ENCODE data around the gene ZMIZ1. TPM values are rescaled to one million over a fixed set of nuclear protein-coding genes. Genes with fewer than 3 reads are reported as not detected.

Gene ZMIZ1
- total and polyA plus RNA-seq, 4 donors: 18.3 to 80.2 (median 42.6) TPM

- TF ChIP-seq, protein P1, sequence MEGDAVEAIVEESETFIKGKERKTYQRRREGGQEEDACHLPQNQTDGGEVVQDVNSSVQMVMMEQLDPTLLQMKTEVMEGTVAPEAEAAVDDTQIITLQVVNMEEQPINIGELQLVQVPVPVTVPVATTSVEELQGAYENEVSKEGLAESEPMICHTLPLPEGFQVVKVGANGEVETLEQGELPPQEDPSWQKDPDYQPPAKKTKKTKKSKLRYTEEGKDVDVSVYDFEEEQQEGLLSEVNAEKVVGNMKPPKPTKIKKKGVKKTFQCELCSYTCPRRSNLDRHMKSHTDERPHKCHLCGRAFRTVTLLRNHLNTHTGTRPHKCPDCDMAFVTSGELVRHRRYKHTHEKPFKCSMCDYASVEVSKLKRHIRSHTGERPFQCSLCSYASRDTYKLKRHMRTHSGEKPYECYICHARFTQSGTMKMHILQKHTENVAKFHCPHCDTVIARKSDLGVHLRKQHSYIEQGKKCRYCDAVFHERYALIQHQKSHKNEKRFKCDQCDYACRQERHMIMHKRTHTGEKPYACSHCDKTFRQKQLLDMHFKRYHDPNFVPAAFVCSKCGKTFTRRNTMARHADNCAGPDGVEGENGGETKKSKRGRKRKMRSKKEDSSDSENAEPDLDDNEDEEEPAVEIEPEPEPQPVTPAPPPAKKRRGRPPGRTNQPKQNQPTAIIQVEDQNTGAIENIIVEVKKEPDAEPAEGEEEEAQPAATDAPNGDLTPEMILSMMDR (IDR thresholded peaks at IDR 0.05; ENCODE audit: control extremely low read depth, extremely low read depth): no peak
- H3K4me3 ChIP-seq: no peak overlapping the region
- no peaks in the 10 kb centered on the region for H3K36me3 ChIP-seq (ENCODE audit: control insufficient read depth in 4 of 4, insufficient read depth in 4 of 4, low read length in 4 of 4)
- 52 to 78% methylated on average over 14 of the region's 14 CpGs for WGBS, 2 donors
- H3K9me3 ChIP-seq (ENCODE audit: control insufficient read depth in 4 of 4, insufficient read depth in 3 of 4, low read length in 3 of 4): no peaks in the 10 kb centered on the region
- H3K9ac ChIP-seq (ENCODE audit: insufficient read depth in 1 of 2, low read length in 2 of 2): no peak overlapping the region
- ATAC-seq (ENCODE audit: insufficient read depth, low FRiP score) (no peak), DNase-seq (no peak)
- peak overlapping the region; percentile 77 to 84 for H3K27ac ChIP-seq (ENCODE audit: low read depth in 1 of 2, low read length in 1 of 2)
- H3K4me1 ChIP-seq (ENCODE audit: control insufficient read depth in 5 of 5, insufficient read depth in 5 of 5, low read length in 5 of 5): peaks cover 11 to 54% (median 29%) of the 10 kb centered on the region in 5 donors
- H3K27me3 ChIP-seq (ENCODE audit: control insufficient read depth in 3 of 3, insufficient read depth in 3 of 3, low read length in 2 of 3): no peaks in the 10 kb centered on the region
Observed at GRCh38 chr10:79246209-79246581, 177.4 kb downstream of the ZMIZ1 start.

- H3K4me1 ChIP-seq (ENCODE audit: control insufficient read depth in 5 of 5, insufficient read depth in 5 of 5, low read length in 5 of 5): peaks cover 7 to 50% (median 24%) of the 10 kb centered on the region in 5 donors
- TF ChIP-seq, protein P1 (IDR thresholded peaks at IDR 0.05; ENCODE audit: control extremely low read depth, extremely low read depth): no peak
- WGBS, 2 donors: 48 to 50% methylated on average over 14 of the region's 14 CpGs
- peak overlapping the region; percentile 77 to 84 for H3K27ac ChIP-seq (ENCODE audit: low read depth in 1 of 2, low read length in 1 of 2)
- H3K9me3 ChIP-seq (ENCODE audit: control insufficient read depth in 4 of 4, insufficient read depth in 3 of 4, low read length in 3 of 4): no peaks in the 10 kb centered on the region
- DNase-seq (peak in 2 of 3 donors; percentile 44 to 72), ATAC-seq (ENCODE audit: insufficient read depth, low FRiP score) (peak; percentile 3)
- no peak overlapping the region for H3K4me3 ChIP-seq
- no peaks in the 10 kb centered on the region for H3K36me3 ChIP-seq (ENCODE audit: control insufficient read depth in 4 of 4, insufficient read depth in 4 of 4, low read length in 4 of 4)
- H3K9ac ChIP-seq (ENCODE audit: insufficient read depth in 1 of 2, low read length in 2 of 2): peak overlapping the region in 1 of 2 donors; percentile 26
- H3K27me3 ChIP-seq (ENCODE audit: control insufficient read depth in 3 of 3, insufficient read depth in 3 of 3, low read length in 2 of 3): no peaks in the 10 kb centered on the region
Observed at GRCh38 chr10:79246606-79247275, 178.0 kb downstream of the ZMIZ1 start.

DNA sequence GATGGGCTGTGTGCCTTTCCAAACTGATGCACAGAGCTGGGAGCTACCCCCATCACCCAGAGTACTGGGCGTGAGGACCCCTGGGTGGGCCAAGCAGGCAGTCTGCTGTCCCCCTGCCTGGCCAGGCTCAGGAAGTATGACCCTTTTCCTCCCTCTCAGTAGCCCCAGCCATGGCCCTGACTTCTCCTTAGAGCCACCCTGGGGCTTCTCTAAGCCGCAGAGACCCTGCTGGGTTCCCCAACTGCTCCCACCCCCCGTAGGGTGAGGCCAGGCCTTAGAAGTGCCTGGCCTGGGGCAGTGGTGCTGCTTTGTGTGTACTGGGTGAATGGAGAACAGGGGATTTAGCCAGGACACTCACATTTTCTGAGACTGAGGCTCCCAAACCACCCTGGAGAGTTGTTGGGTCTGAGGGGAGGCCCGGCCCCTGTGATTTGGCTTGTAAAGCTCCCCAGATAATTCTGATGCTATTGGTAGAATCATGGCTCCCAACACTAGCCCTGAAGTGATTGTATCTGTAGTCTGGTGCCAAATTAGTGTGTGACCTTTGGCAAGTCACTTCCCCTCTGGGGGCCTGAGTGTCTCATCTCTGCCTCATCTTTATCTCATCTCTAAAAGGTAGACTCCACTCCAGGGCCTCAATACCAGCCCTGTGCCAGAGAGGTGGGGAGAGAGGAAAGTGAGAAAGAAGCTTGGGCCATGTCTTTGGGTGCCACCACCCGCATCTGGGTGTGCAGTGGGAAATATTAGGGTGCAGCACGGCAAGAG lies 178.8 kb downstream of the ZMIZ1 start:
- peaks cover 6 to 50% (median 21%) of the 10 kb centered on the region in 5 donors for H3K4me1 ChIP-seq (ENCODE audit: control insufficient read depth in 5 of 5, insufficient read depth in 5 of 5, low read length in 5 of 5)
- peak overlapping the region; percentile 77 to 84 for H3K27ac ChIP-seq (ENCODE audit: low read depth in 1 of 2, low read length in 1 of 2)
- H3K9me3 ChIP-seq (ENCODE audit: control insufficient read depth in 4 of 4, insufficient read depth in 3 of 4, low read length in 3 of 4): no peaks in the 10 kb centered on the region
- H3K4me3 ChIP-seq: no peak overlapping the region
- H3K9ac ChIP-seq (ENCODE audit: insufficient read depth in 1 of 2, low read length in 2 of 2): no peak overlapping the region
- no peak for ATAC-seq (ENCODE audit: insufficient read depth, low FRiP score)
- H3K36me3 ChIP-seq (ENCODE audit: control insufficient read depth in 4 of 4, insufficient read depth in 4 of 4, low read length in 4 of 4): peaks cover 0 to 3% (median 0%) of the 10 kb centered on the region in 4 donors
- 88 to 92% methylated on average over 6 of the region's 6 CpGs for WGBS, 2 donors
- H3K27me3 ChIP-seq (ENCODE audit: control insufficient read depth in 3 of 3, insufficient read depth in 3 of 3, low read length in 2 of 3): no peaks in the 10 kb centered on the region
- DNase-seq: no peak
- TF ChIP-seq, protein P1 (IDR thresholded peaks at IDR 0.05; ENCODE audit: control extremely low read depth, extremely low read depth): no peak

Measured in lung (tissue), 12 donors.